Measurements from ENCODE around the gene PRPF6. TPM values are rescaled to one million over a fixed set of nuclear protein-coding genes. Genes with fewer than 3 reads are reported as not detected.

Gene PRPF6
- polyA plus RNA-seq, 3 donors: 29.1 to 47.7 (median 34.5) TPM

- Histone ChIP-seq H3K9ac (ENCODE audit: insufficient read depth, low read length, poor library complexity, severe bottlenecking) (no peak overlapping the region), H2AFZ (ENCODE audit: insufficient read depth, low read depth, low read length, poor library complexity, severe bottlenecking) (no peak overlapping the region), H3K27ac (ENCODE audit: low read depth in 1 of 2, low read length in 2 of 2) (no peak overlapping the region), H3K4me1 (ENCODE audit: control insufficient read depth in 1 of 2, insufficient read depth in 2 of 2, low read length in 2 of 2) (no peaks in the 10 kb centered on the region), H4K20me1 (ENCODE audit: insufficient read depth, low read length) (no peaks in the 10 kb centered on the region), H3K4me3 (replicated peaks in 1 of 3; ENCODE audit: low read depth in 2 of 3, low read length in 3 of 3) (no peak overlapping the region), H3K9me3 (replicated peaks in 1 of 2; ENCODE audit: control insufficient read depth in 1 of 2, insufficient read depth in 1 of 2, low read length in 2 of 2) (peaks cover 0 to 24% of the 10 kb centered on the region in 2 donors), H3K4me2 (replicated peaks; ENCODE audit: extremely low read depth, low read length, poor library complexity, severe bottlenecking) (no peak overlapping the region), H3K27me3 (ENCODE audit: control insufficient read depth in 2 of 2, insufficient read depth in 2 of 2, low read length in 2 of 2) (no peaks in the 10 kb centered on the region), H3K36me3 (replicated peaks in 1 of 2; ENCODE audit: control insufficient read depth in 1 of 2, insufficient read depth in 2 of 2, low read length in 2 of 2) (peaks cover 4 to 16% of the 10 kb centered on the region in 2 donors), H3K79me2 (ENCODE audit: insufficient read depth, low read length) (no peaks in the 10 kb centered on the region)
- intact Hi-C loops (cut with micrococcal nuclease): no loop called here
- 99% methylated on average over 15 of the region's 27 CpGs for WGBS (ENCODE audit: insufficient coverage)
- Mint-ChIP-seq H3K4me3 (no peak overlapping the region), H3K27ac (no peak overlapping the region), H3K4me1 (peaks cover under 1% of the 10 kb centered on the region), H3K27me3 (ENCODE audit: low read depth in 3 of 3) (peaks cover 0 to 4% (median 1%) of the 10 kb centered on the region in 3 donors), H3K9me3 (peaks cover 0 to 29% (median 12%) of the 10 kb centered on the region in 7 donors), H3K36me3 (peaks cover 17 to 28% of the 10 kb centered on the region in 2 donors)
- no peak for TF ChIP-seq CTCF (IDR thresholded peaks at IDR 0.05)
- DNase-seq: no peak
Measured at GRCh38 chr20:63963348-63963741, 17.6 kb upstream of the PRPF6 start.

- Mint-ChIP-seq H3K9me3 (peaks cover 0 to 30% (median 13%) of the 10 kb centered on the region in 7 donors), H3K27ac (no peak overlapping the region), H3K27me3 (ENCODE audit: low read depth in 3 of 3) (peaks cover 3 to 4% (median 4%) of the 10 kb centered on the region in 3 donors), H3K4me3 (no peak overlapping the region), H3K4me1 (peaks cover 5% of the 10 kb centered on the region), H3K36me3 (peaks cover 17 to 29% of the 10 kb centered on the region in 2 donors)
- H3K27ac ChIP-seq (ENCODE audit: low read depth in 1 of 2, low read length in 2 of 2): no peak overlapping the region
- H4K20me1 ChIP-seq (ENCODE audit: insufficient read depth, low read length): no peaks in the 10 kb centered on the region
- peaks cover 0 to 3% of the 10 kb centered on the region in 2 donors for H3K27me3 ChIP-seq (ENCODE audit: control insufficient read depth in 2 of 2, insufficient read depth in 2 of 2, low read length in 2 of 2)
- no peak overlapping the region for H3K9ac ChIP-seq (ENCODE audit: insufficient read depth, low read length, poor library complexity, severe bottlenecking)
- no peak for TF ChIP-seq CTCF (IDR thresholded peaks at IDR 0.05)
- 94% methylated on average over 14 of the region's 16 CpGs for WGBS (ENCODE audit: insufficient coverage)
- H3K4me3 ChIP-seq (replicated peaks in 1 of 3; ENCODE audit: low read depth in 2 of 3, low read length in 3 of 3): no peak overlapping the region
- H3K79me2 ChIP-seq (ENCODE audit: insufficient read depth, low read length): no peaks in the 10 kb centered on the region
- H3K4me1 ChIP-seq (ENCODE audit: control insufficient read depth in 1 of 2, insufficient read depth in 2 of 2, low read length in 2 of 2): peaks cover 2 to 4% of the 10 kb centered on the region in 2 donors
- peaks cover 4 to 16% of the 10 kb centered on the region in 2 donors for H3K36me3 ChIP-seq (replicated peaks in 1 of 2; ENCODE audit: control insufficient read depth in 1 of 2, insufficient read depth in 2 of 2, low read length in 2 of 2)
- H3K4me2 ChIP-seq (replicated peaks; ENCODE audit: extremely low read depth, low read length, poor library complexity, severe bottlenecking): no peak overlapping the region
- peaks cover 0 to 24% of the 10 kb centered on the region in 2 donors for H3K9me3 ChIP-seq (replicated peaks in 1 of 2; ENCODE audit: control insufficient read depth in 1 of 2, insufficient read depth in 1 of 2, low read length in 2 of 2)
- intact Hi-C loops (cut with micrococcal nuclease): no loop called here
- no peak overlapping the region for H2AFZ ChIP-seq (ENCODE audit: insufficient read depth, low read depth, low read length, poor library complexity, severe bottlenecking)
- no peak for DNase-seq
Measured at GRCh38 chr20:63963784-63964301, 17.1 kb upstream of the PRPF6 start.

All from CD14-positive monocyte (primary cell).